Keratinocyte (primary cell): ENCODE data around the gene CLCA4. TPM values are rescaled to one million over a fixed set of nuclear protein-coding genes. Genes with fewer than 3 reads are reported as not detected.

Experiments
- DNase-seq: peaks from one replicate; pipeline ENCODE4 v3.0.0-alpha.2; 2011; ENCODE audit warnings: low read depth, missing footprints, low spot score
- FAIRE-seq: peaks from 2 replicates; lab custom pipeline; 2011; peaks lifted over from hg19 to GRCh38; lab: Jason Lieb, UNC
- H2AFZ ChIP-seq: 2 replicates; pipeline ENCODE4 v1.6.0; 2012; ENCODE audit warnings: low read length, control low read depth, inconsistent platforms; ENCODE audit not compliant: control insufficient read depth
- H3K27ac ChIP-seq: 2 replicates; pipeline ENCODE4 v1.5.1; 2011; ENCODE audit warnings: low read length; ENCODE audit not compliant: control insufficient read depth, insufficient read depth
- H3K27me3 ChIP-seq: 3 replicates; pipeline ENCODE4 v1.6.0; 2011; ENCODE audit warnings: low read length; ENCODE audit not compliant: control insufficient read depth, insufficient read depth; ENCODE audit errors: extremely low read depth
- H3K36me3 ChIP-seq, 2 experiments: 2 replicates in 1 of 2; 3 replicates in 1 of 2; pipeline ENCODE4 v1.5.1; 2011; ENCODE audit warnings: low read length in 2 of 2, mild to moderate bottlenecking in 1 of 2; ENCODE audit not compliant: control insufficient read depth in 2 of 2, insufficient read depth in 2 of 2; ENCODE audit errors: extremely low read depth in 1 of 2
- H3K4me1 ChIP-seq: 3 replicates; pipeline ENCODE4 v1.5.1; 2011; ENCODE audit warnings: low read length; ENCODE audit not compliant: control insufficient read depth, insufficient read depth; ENCODE audit errors: extremely low read depth
- H3K4me2 ChIP-seq: 3 replicates; pipeline ENCODE4 v1.6.0; 2011; ENCODE audit warnings: low read depth, low read length; ENCODE audit not compliant: control insufficient read depth, insufficient read depth; ENCODE audit errors: extremely low read depth
- H3K4me3 ChIP-seq, 3 experiments: fragments of 200-600 bp in 1 of 3; sonication (generic) in 1 of 3; 2 replicates in 2 of 3; 3 replicates in 1 of 3; pipeline ENCODE4 v1.5.1; 2011 to 2016; ENCODE audit warnings: low read length in 3 of 3, mild to moderate bottlenecking in 3 of 3, control low read depth in 2 of 3, inconsistent platforms in 1 of 3, low read depth in 1 of 3, mixed read lengths in 1 of 3, mixed run types in 1 of 3, moderate library complexity in 1 of 3; ENCODE audit not compliant: control insufficient read depth in 2 of 3, insufficient read depth in 2 of 3; ENCODE audit errors: extremely low read depth in 1 of 3
- H3K79me2 ChIP-seq: 2 replicates; pipeline ENCODE4 v1.6.0; 2012; ENCODE audit warnings: low read length; ENCODE audit not compliant: control insufficient read depth, insufficient read depth
- H3K9ac ChIP-seq: 3 replicates; pipeline ENCODE4 v1.6.0; 2011; ENCODE audit warnings: low read length; ENCODE audit not compliant: control insufficient read depth, insufficient read depth; ENCODE audit errors: extremely low read depth
- H3K9me1 ChIP-seq: 3 replicates; pipeline ENCODE4 v1.6.0; 2011; ENCODE audit warnings: low read length; ENCODE audit not compliant: control insufficient read depth, insufficient read depth; ENCODE audit errors: extremely low read depth
- H3K9me3 ChIP-seq: 2 replicates; pipeline ENCODE4 v1.5.1; 2012; ENCODE audit warnings: low read depth, low read length; ENCODE audit not compliant: control insufficient read depth
- H4K20me1 ChIP-seq: 3 replicates; pipeline ENCODE4 v1.6.0; 2011; ENCODE audit warnings: low read length; ENCODE audit not compliant: control insufficient read depth, insufficient read depth; ENCODE audit errors: extremely low read depth
- CTCF ChIP-seq, 3 experiments: IDR thresholded peaks in 1 of 3; conservative IDR thresholded peaks in 1 of 3; optimal IDR thresholded peaks in 1 of 3; 2 replicates in 2 of 3; 3 replicates in 1 of 3; pipeline versions ENCODE3 to v1.5.1; 2011; ENCODE audit warnings: low read length in 3 of 3, mild to moderate bottlenecking in 3 of 3, moderate library complexity in 2 of 3, control low read depth in 1 of 3, inconsistent platforms in 1 of 3; ENCODE audit not compliant: insufficient read depth in 2 of 3; ENCODE audit errors: extremely low read depth in 1 of 3
- EZH2 ChIP-seq: IDR thresholded peaks from one replicate; pipeline ENCODE4 v1.6.1; 2012; ENCODE audit warnings: inconsistent platforms, mild to moderate bottlenecking, low read length, moderate library complexity
- dilution Hi-C: fragments of 300-500 bp; cut with MboI; formaldehyde crosslinking; loops from one replicate; pipeline ENCODE4 v1.7.0; 2020; ENCODE audit warnings: low sequenced_read_pairs; ENCODE audit not compliant: extremely low pct_ligation_motif_present
- polyA plus RNA-seq, 5 experiments: library from polyadenylated mRNA; depleted of rRNA in 3 of 5; stranded (reverse) in 3 of 5; stranded (forward) in 1 of 5; unstranded in 1 of 5; fragments of >200 nt; gene quantifications; 1 replicate in 1 of 5; 2 replicates in 3 of 5; 3 replicates in 1 of 5; pipeline versions ENCODE4 v1.2.1 to v1.2.3, GENCODE V29; 2011 to 2012; ENCODE audit warnings: missing spikeins in 2 of 5, low read depth in 1 of 5, low replicate concordance in 1 of 5

The CLCA4 gene
- polyA plus RNA-seq, 1 donor (not counting 4 experiments of a cell fraction or from before 2014, with no cell fraction given) = 1.5 TPM

DNA sequence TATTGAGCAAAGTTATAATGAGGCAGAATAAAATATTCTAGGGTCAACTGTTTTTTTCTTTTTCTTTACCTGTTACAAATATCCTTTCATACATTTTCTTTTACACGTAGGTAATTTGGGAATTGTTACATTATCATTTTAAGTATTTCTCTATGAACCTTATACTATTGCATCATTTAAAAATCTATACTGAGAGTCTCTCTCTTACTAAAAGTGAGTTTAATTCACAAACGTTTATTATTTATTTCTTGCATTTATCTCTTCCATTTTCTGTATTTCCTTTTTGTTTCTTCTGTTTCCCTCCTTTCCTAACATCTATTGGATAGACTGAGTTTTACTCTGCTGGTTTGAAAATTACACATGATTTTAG, 25.4 kb upstream of the CLCA4 start:
- Histone ChIP-seq H3K4me2 (no peak overlapping the region), H3K4me1 (peaks cover 12% of the 10 kb centered on the region), H3K9me3 (no peaks in the 10 kb centered on the region), H3K79me2 (no peaks in the 10 kb centered on the region), H3K27ac (no peak overlapping the region), H3K9me1 (no peaks in the 10 kb centered on the region), H4K20me1 (no peaks in the 10 kb centered on the region), H3K27me3 (no peaks in the 10 kb centered on the region), H2AFZ (no peak overlapping the region), H3K36me3 (no peaks in the 10 kb centered on the region), H3K4me3 (no peak overlapping the region), H3K9ac (no peak overlapping the region)
- no peak for TF ChIP-seq CTCF (optimal IDR thresholded peaks at IDR 0.05 in 1 of 3, IDR thresholded peaks at IDR 0.05 in 1 of 3, conservative IDR thresholded peaks at IDR 0.05 in 1 of 3; ENCODE audit: extremely low read depth in 1 of 3, insufficient read depth in 2 of 3, low read length in 3 of 3)
- no peak for TF ChIP-seq EZH2
- dilution Hi-C loops = loop anchor here (25.0 kb wide), 1 partner anchor 166 kb away; no protein-coding TSS in a partner anchor
- no peak for FAIRE-seq
- DNase-seq = no peak

DNA sequence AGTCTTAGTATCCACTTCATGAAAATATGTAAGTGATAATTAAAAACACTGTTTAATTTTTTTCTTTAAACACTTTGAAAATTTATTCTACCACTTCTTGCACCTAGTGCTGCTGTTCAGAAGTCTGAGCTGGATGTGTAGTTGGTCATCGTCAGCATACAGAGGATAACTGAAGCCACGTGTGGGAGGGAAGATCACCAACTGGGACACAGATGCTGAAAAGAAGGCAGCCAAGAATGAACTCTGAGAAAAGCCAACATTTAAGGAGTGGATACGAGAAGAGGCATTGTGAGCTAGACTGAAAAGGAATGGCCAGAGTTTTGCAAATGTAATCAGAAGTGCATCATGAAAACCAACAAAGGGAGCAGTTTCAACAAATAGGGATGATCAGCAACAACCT, 24.6 kb upstream of the CLCA4 start:
- DNase-seq = no peak
- Histone ChIP-seq H3K9me1 (no peaks in the 10 kb centered on the region), H3K79me2 (no peaks in the 10 kb centered on the region), H3K27ac (no peak overlapping the region), H3K4me3 (no peak overlapping the region), H4K20me1 (no peaks in the 10 kb centered on the region), H3K4me1 (peaks cover 6% of the 10 kb centered on the region), H2AFZ (no peak overlapping the region), H3K4me2 (no peak overlapping the region), H3K9ac (no peak overlapping the region), H3K9me3 (no peaks in the 10 kb centered on the region), H3K36me3 (no peaks in the 10 kb centered on the region), H3K27me3 (no peaks in the 10 kb centered on the region)
- dilution Hi-C loops = loop anchor here (25.0 kb wide), 1 partner anchor 165 kb away; no protein-coding TSS in a partner anchor
- no peak for TF ChIP-seq CTCF (optimal IDR thresholded peaks at IDR 0.05 in 1 of 3, IDR thresholded peaks at IDR 0.05 in 1 of 3, conservative IDR thresholded peaks at IDR 0.05 in 1 of 3; ENCODE audit: extremely low read depth in 1 of 3, insufficient read depth in 2 of 3, low read length in 3 of 3)
- no peak for TF ChIP-seq EZH2
- no peak for FAIRE-seq
